Kidney (tissue), 14 donors: ENCODE data around the gene DHH. TPM values are rescaled to one million over a fixed set of nuclear protein-coding genes. Genes with fewer than 3 reads are reported as not detected.

ENCODE experiments used
- DNase-seq, 5 donors: peaks; one replicate each; pipeline ENCODE4 v3.0.0-alpha.2; 2013 to 2020
- FAIRE-seq: peaks from 2 replicates; lab custom pipeline; 2012; peaks lifted over from hg19 to GRCh38; lab: Jason Lieb, UNC
- H3K27ac ChIP-seq, 2 donors: one replicate each; pipeline ENCODE4 v1.7.0; 2013; ENCODE audit warnings: low read depth in 2 of 2, low read length in 2 of 2, inconsistent platforms in 1 of 2
- H3K27me3 ChIP-seq: one replicate; pipeline ENCODE4 v1.7.1; 2013; ENCODE audit warnings: low read length, inconsistent platforms; ENCODE audit not compliant: control insufficient read depth, insufficient read depth
- H3K36me3 ChIP-seq, 3 donors: one replicate each; pipeline versions ENCODE4 v1.7.0 to v1.7.1; 2013; ENCODE audit warnings: low read length in 3 of 3, control low read depth in 1 of 3, inconsistent platforms in 1 of 3; ENCODE audit not compliant: insufficient read depth in 3 of 3, control insufficient read depth in 2 of 3
- H3K4me1 ChIP-seq, 3 donors: one replicate each; pipeline versions ENCODE4 v1.7.0 to v1.7.1; 2013; ENCODE audit warnings: low read length in 3 of 3, inconsistent platforms in 1 of 3, low read depth in 1 of 3; ENCODE audit not compliant: control insufficient read depth in 2 of 3, insufficient read depth in 2 of 3
- H3K4me3 ChIP-seq, 3 donors: one replicate each; pipeline versions ENCODE4 v1.7.0 to v1.8.1; 2013; ENCODE audit warnings: low read length in 3 of 3, control low read depth in 1 of 3, inconsistent platforms in 1 of 3
- H3K9ac ChIP-seq, 3 donors: one replicate each; pipeline versions ENCODE4 v1.7.0 to v1.7.1; 2013; ENCODE audit warnings: low read length in 3 of 3, control low read depth in 1 of 3, inconsistent platforms in 1 of 3
- H3K9me3 ChIP-seq, 3 donors: one replicate each; pipeline versions ENCODE4 v1.7.0 to v1.7.1; 2013; ENCODE audit warnings: low read length in 3 of 3, control low read depth in 1 of 3, inconsistent platforms in 1 of 3; ENCODE audit not compliant: control insufficient read depth in 2 of 3, insufficient read depth in 1 of 3
- CTCF ChIP-seq: IDR thresholded peaks from 3 replicates; pipeline ENCODE4 v1.5.1; 2012; ENCODE audit warnings: mild to moderate bottlenecking, moderate library complexity, borderline replicate concordance; ENCODE audit not compliant: insufficient read depth; ENCODE audit errors: extremely low read depth
- intact Hi-C: fragments of 100-400 bp; cut with DNase I; formaldehyde crosslinking; loops from one replicate; pipeline ENCODE4 v1.11.1; 2022
- polyA plus RNA-seq: library from polyadenylated mRNA; stranded (reverse); fragments of 350-450 nt; fragmentation: Illumina TruSeq; extraction: RNeasy Lipid Tissue Mini Kit (QIAGEN cat#74804); gene quantifications from one replicate; pipeline ENCODE4 v1.2.3, GENCODE V29; 2014; ENCODE audit warnings: low read depth, low replicate concordance; ENCODE audit not compliant: insufficient read depth
- total RNA-seq: library from RNA; stranded (reverse); fragmentation: NEBNext Ultra II Directional; extraction: Animal tissue kit (Norgen Biotek cat#: 25700); gene quantifications from one replicate; pipeline ENCODE4 v1.2.1, GENCODE V29; 2021
- donor health status: control.
- donor health status: control.
- donor health status: control.
- donor health status: control.
- donor health status: control.
- donor health status: DM: yes; HTN: yes; CAD: no.
- donor health status: Normal renal cell carcinoma (clear cell type).

The DHH gene
- total and polyA plus RNA-seq, 2 donors from 2014 or later = 0.54 to 1.6 TPM

- no peaks in the 10 kb centered on the region for H3K27me3 ChIP-seq
- no peak for TF ChIP-seq CTCF
- peaks cover 0 to 5% (median 0%) of the 10 kb centered on the region in 3 donors for H3K36me3 ChIP-seq
- no peak for FAIRE-seq
- H3K27ac ChIP-seq = peak overlapping the region; percentile 96 to 98
- peaks cover 3 to 40% (median 28%) of the 10 kb centered on the region in 3 donors for H3K4me1 ChIP-seq
- no peaks in the 10 kb centered on the region for H3K9me3 ChIP-seq
- intact Hi-C loops = loop anchor here (10.0 kb wide), 1 partner anchor 65 kb away; no protein-coding TSS in a partner anchor
- H3K4me3 ChIP-seq = peak overlapping the region; percentile 68 to 96 (median 88)
- H3K9ac ChIP-seq = peak overlapping the region; percentile 24 to 85 (median 74)
- DNase-seq = peak in 4 of 5 donors; percentile 37 to 70 (median 56)
Measured at GRCh38 chr12:49059299-49060171, 35.1 kb downstream of the DHH start.

GRCh38 chr12:49059045-49059298, 35.6 kb downstream of the DHH start:
- peak overlapping the region in 1 of 2 donors; percentile 1 for H3K27ac ChIP-seq

DNA sequence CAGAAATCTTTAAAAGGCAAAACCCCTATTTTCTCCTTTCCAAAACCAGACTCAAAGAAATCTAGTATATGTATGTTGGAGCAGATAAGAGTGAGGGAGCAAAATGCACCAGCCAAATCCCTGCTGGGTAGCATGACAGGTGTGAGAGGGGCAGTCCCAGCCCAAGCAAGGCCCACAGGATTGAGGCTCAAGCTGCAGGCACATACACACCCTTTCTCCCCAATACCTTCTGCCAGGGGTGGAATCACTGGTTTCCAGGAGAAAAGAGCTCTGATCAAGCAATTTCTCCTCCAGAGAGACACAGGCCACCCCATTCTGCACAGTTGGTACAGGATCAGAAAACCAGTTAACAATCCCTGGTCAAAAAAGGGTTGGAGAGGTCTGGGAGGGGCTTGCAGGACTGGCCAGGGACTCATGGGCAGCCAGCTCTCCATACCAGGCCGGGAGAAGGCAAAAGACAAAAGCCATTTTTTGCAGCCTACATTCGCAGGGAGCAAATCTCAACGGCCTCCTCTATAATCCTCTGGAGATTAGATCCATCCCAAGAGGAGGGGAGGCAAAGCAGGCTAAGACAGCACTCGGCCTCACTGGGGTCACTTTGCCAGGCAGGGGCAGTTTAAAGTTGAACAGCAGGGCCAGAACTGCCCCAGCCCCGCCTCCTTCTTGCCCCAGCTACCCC, 36.1 kb downstream of the DHH start:
- DNase-seq = no peak
- Histone ChIP-seq H3K4me1 (peaks cover 3 to 40% (median 28%) of the 10 kb centered on the region in 3 donors), H3K27ac (no peak overlapping the region), H3K27me3 (no peaks in the 10 kb centered on the region), H3K9ac (peak overlapping the region; percentile 24 to 85 (median 74)), H3K9me3 (no peaks in the 10 kb centered on the region), H3K4me3 (peak overlapping the region; percentile 68 to 96 (median 70)), H3K36me3 (peaks cover 0 to 14% (median 8%) of the 10 kb centered on the region in 3 donors)
- TF ChIP-seq CTCF = no peak
- intact Hi-C loops = no loop called here
- FAIRE-seq = no peak

More at GRCh38 chr12:49059045-49059298, 35.6 kb downstream of the DHH start:
- peaks cover 3 to 40% (median 28%) of the 10 kb centered on the region in 3 donors for H3K4me1 ChIP-seq
- H3K27me3 ChIP-seq = no peaks in the 10 kb centered on the region
- intact Hi-C loops = no loop called here
- no peak for FAIRE-seq
- DNase-seq = no peak
- no peaks in the 10 kb centered on the region for H3K9me3 ChIP-seq
- TF ChIP-seq CTCF = no peak
- peaks cover 0 to 9% (median 3%) of the 10 kb centered on the region in 3 donors for H3K36me3 ChIP-seq
- peak overlapping the region; percentile 24 to 85 (median 74) for H3K9ac ChIP-seq
- peak overlapping the region; percentile 68 to 96 (median 70) for H3K4me3 ChIP-seq
